ENCODE results near the gene TWIST2.

Gene TWIST2

GRCh38 chr2:238943338-238944067 lies 95.6 kb downstream of the TWIST2 start:
- no peak for DNase-seq

- no peak for DNase-seq
Measured at GRCh38 chr2:238945433-238946150, 97.7 kb downstream of the TWIST2 start.

- no peak for DNase-seq
Measured at GRCh38 chr2:238946318-238947242, 98.7 kb downstream of the TWIST2 start.

DNA sequence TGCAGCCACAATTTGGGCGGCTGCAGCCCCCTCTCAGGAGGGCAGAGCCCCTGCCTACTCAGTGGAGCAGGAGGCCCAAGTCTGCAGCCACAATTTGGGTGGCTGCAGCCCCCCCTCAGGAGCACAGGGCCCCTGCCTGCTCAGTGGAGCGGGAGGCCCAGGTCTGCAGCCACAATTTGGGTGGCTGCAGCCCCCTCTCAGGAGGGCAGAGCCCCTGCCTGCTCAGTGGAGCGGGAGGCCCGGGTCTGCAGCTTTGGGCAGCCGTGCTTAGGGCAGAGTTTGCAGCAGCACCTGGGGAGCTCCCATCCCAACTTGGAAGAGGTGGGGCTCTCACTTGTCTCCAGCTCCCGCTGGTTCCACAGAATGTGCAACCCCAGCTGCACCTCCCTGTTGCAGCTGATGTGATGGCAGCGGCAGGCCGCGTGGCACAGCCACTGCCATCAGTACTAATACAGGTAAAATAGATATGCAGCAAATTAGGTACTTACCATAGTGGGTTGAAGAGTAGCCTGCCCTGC lies 99.4 kb downstream of the TWIST2 start:
- no peak for DNase-seq

DNA sequence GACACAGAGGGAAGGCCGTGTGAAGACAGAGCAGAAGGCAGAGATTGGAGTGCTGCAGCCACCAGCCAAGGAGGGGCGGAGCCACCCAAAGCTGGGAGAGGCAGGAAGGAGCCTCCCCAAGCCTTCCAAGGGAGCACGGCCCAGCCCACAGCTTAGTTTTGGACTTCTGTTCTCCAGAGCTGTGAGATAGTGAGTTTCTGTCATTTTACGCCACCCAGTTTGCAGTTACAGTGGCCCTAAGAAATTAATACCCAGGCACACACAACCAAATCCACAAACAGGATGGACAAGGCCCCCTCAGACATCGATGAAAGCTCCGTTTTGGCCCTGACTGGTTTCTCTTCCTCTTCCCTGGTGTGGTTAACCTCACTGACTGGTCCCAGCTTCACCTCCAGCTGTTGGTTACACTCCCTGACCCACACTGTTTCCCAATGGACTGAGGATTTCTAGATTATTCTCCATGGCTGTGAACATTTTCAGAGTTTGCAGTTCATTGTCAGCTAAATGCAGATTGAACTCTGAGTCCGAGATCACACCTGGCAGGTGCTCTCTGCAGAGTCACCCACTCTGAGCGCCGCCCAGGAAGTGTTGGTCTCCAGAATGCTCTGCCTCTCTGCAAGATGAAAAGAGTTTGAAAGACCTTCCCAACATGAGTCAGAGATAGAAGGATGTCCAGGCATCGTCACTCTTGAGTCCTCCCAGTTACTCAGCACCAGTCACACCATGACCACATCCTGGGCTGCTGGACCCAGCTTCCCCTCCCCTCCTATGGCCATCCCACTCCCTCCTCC lies 100.2 kb downstream of the TWIST2 start:
- no peak for DNase-seq

DNA sequence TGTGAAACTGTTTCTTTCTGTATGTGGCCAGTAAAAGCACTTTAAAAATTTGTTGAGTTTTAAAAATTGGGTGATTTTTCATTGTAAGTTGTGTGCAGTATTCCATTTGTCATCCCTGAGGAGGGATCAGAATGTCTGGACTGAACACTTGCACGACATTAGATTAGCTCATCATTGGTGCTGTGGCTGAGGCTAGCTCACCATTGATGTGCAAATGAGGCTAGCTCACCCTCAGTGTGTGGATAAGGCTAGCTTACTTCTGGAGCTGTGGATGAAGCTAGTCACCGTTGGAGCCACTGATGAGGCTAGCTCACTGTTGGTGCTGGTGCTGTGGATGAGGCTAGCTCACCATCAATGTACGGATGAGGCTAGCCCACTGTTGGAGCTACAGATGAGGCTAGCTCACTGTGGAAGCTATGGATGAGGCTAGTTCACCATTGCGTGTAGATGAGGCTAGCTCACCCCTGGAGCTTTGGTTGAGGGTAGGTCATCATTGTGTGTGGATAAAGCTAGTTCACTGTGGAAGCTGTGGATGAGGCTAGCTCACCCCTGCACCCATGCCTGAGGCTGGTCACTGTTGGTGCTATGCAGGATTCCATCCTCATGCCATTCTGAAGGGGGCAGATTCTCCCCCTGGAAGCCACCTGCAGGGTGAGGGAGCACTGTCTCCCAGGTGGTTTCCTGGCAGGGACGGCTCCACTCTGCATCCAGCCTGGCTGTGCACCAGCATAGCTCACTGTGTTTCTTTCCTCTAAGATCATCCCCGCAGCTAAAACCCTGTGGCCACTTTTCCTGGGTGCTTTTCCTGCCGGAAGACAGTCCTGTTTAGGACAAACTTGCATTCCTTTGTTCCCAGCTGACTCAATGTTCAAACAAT lies 101.1 kb downstream of the TWIST2 start:
- DNase-seq, result no peak

GRCh38 chr2:238949710-238950345 lies 101.9 kb downstream of the TWIST2 start:
- no peak for DNase-seq

- no peak for DNase-seq
Measured at GRCh38 chr2:238950551-238950950, 102.7 kb downstream of the TWIST2 start.

DNA sequence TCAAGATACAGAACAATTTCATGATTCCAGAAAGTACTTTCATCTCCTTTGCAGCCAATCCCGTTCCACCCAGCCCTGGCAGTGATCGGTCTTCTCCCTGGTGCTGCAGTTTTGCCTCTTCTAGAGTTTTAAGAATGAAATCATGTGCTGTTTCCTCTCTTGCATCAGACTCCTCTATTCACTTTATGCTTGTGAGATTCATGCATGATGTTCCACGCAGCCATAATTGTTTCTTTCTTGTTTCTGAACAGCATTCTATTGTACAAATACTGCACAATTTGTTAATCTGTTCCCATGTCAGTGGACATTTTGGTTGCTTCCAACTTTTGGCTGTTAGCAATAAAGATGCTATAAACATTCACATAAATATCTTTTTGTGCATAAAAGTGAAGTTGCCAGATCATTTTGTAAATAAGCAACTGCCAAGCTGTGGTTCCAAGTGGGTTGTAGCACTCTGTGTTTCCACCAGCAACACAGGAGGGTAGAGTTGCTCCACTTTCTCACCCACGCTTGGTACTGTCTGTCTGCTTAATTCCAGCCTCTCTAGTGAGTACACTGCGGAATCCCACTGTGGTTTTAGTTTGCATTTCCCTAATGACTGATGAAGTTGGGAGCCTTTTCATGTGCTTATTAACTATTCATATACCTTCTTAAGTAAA lies 104.5 kb downstream of the TWIST2 start:
- no peak for DNase-seq

DNA sequence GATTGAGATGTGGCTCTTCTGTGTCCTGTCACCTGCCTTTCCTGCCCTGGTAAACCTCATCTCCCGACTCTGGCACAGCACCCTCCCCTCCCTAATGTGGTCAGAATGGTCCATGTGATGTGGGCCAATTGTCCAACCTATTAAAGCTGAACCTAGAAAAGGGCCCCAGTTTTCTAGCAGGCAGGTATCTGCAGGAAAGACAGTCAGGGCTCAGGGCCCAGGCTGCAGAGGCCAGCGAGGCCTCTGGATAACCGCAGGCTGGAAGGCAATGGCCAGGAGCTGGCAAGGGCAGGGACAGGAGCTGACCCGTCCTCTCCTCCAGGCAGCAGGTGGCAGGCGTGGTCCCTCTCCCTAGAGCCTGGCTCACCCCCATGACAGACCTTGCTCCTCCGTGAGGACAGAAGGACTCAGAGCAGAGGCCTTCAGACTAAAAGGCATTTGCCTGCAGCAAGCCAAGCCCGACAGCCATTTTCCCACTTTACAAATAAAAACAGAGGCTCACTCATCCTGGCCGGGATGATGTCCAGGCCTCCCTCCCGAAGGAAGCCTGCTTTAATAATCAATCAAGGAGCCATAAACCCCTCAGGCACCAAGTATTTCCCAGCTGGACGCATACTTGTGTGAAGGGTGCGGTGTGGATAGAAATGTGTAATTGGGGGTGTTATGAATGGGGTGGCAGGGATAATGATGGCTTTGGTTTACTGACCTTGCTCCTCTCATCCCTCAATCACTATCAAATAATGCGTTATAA lies 107.1 kb downstream of the TWIST2 start:
- DNase-seq, result no peak

GRCh38 chr2:238955648-238956531 lies 108.0 kb downstream of the TWIST2 start:
- DNase-seq, result no peak

- DNase-seq, result no peak
Measured at GRCh38 chr2:238956676-238957075, 108.8 kb downstream of the TWIST2 start.
